ENCODE data around the gene BAIAP3.

- TF ChIP-seq POLR2AphosphoS5 (IDR thresholded peaks at IDR 0.05) = no peak
- TF ChIP-seq CTCF (IDR thresholded peaks at IDR 0.05 in 8 of 11, conservative IDR thresholded peaks at IDR 0.05 in 3 of 11) = no peak
Measured at GRCh38 chr16:1318268-1318545, 15.2 kb upstream of the BAIAP3 start.
